Panc1 (cell line): ENCODE results near the gene TBX3. TPM values are rescaled to one million over a fixed set of nuclear protein-coding genes. Genes with fewer than 3 reads are reported as not detected.

Experiments used
- ATAC-seq: fragments of 200-7000 bp; cut with Tn5 transposase; 2 replicates; pipeline ENCODE4 v1.9.1; 2020; ENCODE audit warnings: mild to moderate bottlenecking, moderate library complexity
- BruUV-seq: library from RNA; stranded (reverse); fragments of 400-500 nt; replicated peaks from 2 replicates; lab custom pipeline; 2021; lab: Mats Ljungman, UMichigan
- CTCF ChIA-PET: fragments of 300-600 bp; sonication (Branson Sonifier 250); formaldehyde crosslinking; loops from one replicate; lab custom pipeline; 2022; ENCODE audit warnings: antibody characterized with exemption; lab: Charles Lee
- POLR2A ChIA-PET: fragments of 300-600 bp; sonication (Branson Sonifier 250); formaldehyde crosslinking; loops from one replicate; lab custom pipeline; 2022; ENCODE audit warnings: antibody characterized with exemption; lab: Charles Lee
- DNase-seq: peaks from one replicate; pipeline ENCODE4 v3.0.0-alpha.2; 2010; ENCODE audit warnings: low read depth, low spot score
- H3K27ac ChIP-seq: 2 replicates; pipeline ENCODE4 v1.5.1; 2011; ENCODE audit warnings: mild to moderate bottlenecking, low read length, inconsistent platforms
- H3K27me3 ChIP-seq: fragments of 200-500 bp; sonication (Bioruptor generic); 2 replicates; pipeline ENCODE4 v1.6.0; 2014; ENCODE audit warnings: low read length, inconsistent platforms; ENCODE audit not compliant: control insufficient read depth, insufficient read depth
- H3K36me3 ChIP-seq: fragments of 200-500 bp; sonication (Bioruptor generic); 2 replicates; pipeline ENCODE4 v1.5.1; 2014; ENCODE audit warnings: inconsistent platforms, mild to moderate bottlenecking, low read length, moderate library complexity; ENCODE audit not compliant: control insufficient read depth, insufficient read depth
- H3K4me1 ChIP-seq: 2 replicates; pipeline ENCODE4 v1.5.1; 2011; ENCODE audit warnings: inconsistent platforms, mild to moderate bottlenecking, low read length, moderate library complexity; ENCODE audit not compliant: control insufficient read depth, insufficient read depth
- H3K4me3 ChIP-seq, 2 experiments: 2 replicates each; pipeline ENCODE4 v1.5.1; 2011 to 2012; ENCODE audit warnings: low read depth in 2 of 2, low read length in 2 of 2, mild to moderate bottlenecking in 2 of 2, inconsistent platforms in 1 of 2, moderate library complexity in 1 of 2
- H3K9me3 ChIP-seq: fragments of 200-500 bp; sonication (Bioruptor generic); 2 replicates; pipeline ENCODE4 v1.5.1; 2014; ENCODE audit warnings: low read depth, mild to moderate bottlenecking, inconsistent platforms, low read length, moderate library complexity; ENCODE audit not compliant: control insufficient read depth, insufficient read depth
- CTCF ChIP-seq: fragments of 450-650 bp; IDR thresholded peaks from 2 replicates; pipeline ENCODE4 v1.5.1; 2017; ENCODE audit warnings: mild to moderate bottlenecking
- POLR2AphosphoS5 ChIP-seq: IDR thresholded peaks from 2 replicates; pipeline ENCODE4 v1.6.1; 2012; ENCODE audit warnings: mild to moderate bottlenecking, low read depth, low read length, moderate library complexity
- REST ChIP-seq, 2 experiments: IDR thresholded peaks; 2 replicates each; pipeline ENCODE4 v1.6.1; 2011 to 2012; ENCODE audit warnings: low read depth in 2 of 2, control low read depth in 1 of 2, low read length in 1 of 2, mild to moderate bottlenecking in 1 of 2, moderate library complexity in 1 of 2; ENCODE audit not compliant: insufficient read depth in 1 of 2
- SIN3A ChIP-seq: IDR thresholded peaks from 2 replicates; pipeline ENCODE4 v1.6.1; 2012; ENCODE audit warnings: low read depth, mild to moderate bottlenecking, low read length, moderate library complexity, borderline replicate concordance; ENCODE audit not compliant: insufficient read depth
- TCF7L2 ChIP-seq: IDR thresholded peaks from 2 replicates; pipeline ENCODE4 v1.6.1; 2011; ENCODE audit warnings: mild to moderate bottlenecking, low read depth, low read length, inconsistent platforms
- in situ Hi-C: cut with HindIII; loops from 2 replicates; pipeline ENCODE4 v1.10.0; 2016; ENCODE audit warnings: low sequenced_read_pairs, low pct_unique_long_range_greater_than_20kb
- intact Hi-C: fragments of 100-400 bp; cut with micrococcal nuclease; formaldehyde crosslinking; loops from one replicate; pipeline ENCODE4 v1.10.0; 2022; ENCODE audit not compliant: unreplicated experiment
- total RNA-seq: library from RNA; stranded (reverse); gene quantifications from one replicate; pipeline ENCODE4 v1.2.1, GENCODE V29; 2021; ENCODE audit not compliant: unreplicated experiment

Gene TBX3
- total RNA-seq, 1 experiment from 2014 or later, result 5.1 TPM

GRCh38 chr12:114686773-114687500 is 3.0 kb upstream of the TBX3 start:
- POLR2A ChIA-PET, result no interaction called here
- TF ChIP-seq SIN3A (no peak), POLR2AphosphoS5 (no peak), REST (IDR thresholded peaks at IDR 0.05; ENCODE audit: insufficient read depth in 1 of 2, low read depth in 2 of 2, low read length in 1 of 2) (no peak), CTCF (no peak), TCF7L2 (no peak)
- Histone ChIP-seq H3K4me3 (no peak overlapping the region), H3K36me3 (peaks cover 5% of the 10 kb centered on the region; the same call in 1 of the 2 replicates), H3K27me3 (peaks cover 2% of the 10 kb centered on the region; the same call in 1 of the 2 replicates), H3K4me1 (no peaks in the 10 kb centered on the region), H3K27ac (no peak overlapping the region), H3K9me3 (no peaks in the 10 kb centered on the region)
- intact Hi-C loops (no loop called here), in situ Hi-C loops (no loop called here)
- CTCF ChIA-PET, result no interaction called here
- no peak for DNase-seq
- no TSS peak for BruUV-seq
- no peak for ATAC-seq

GRCh38 chr12:114686426-114686772 is 2.4 kb upstream of the TBX3 start:
- Histone ChIP-seq H3K9me3 (no peaks in the 10 kb centered on the region), H3K27me3 (peaks cover 2% of the 10 kb centered on the region; the same call in 1 of the 2 replicates), H3K36me3 (peaks cover 5% of the 10 kb centered on the region; the same call in 1 of the 2 replicates), H3K4me3 (no peak overlapping the region), H3K27ac (no peak overlapping the region), H3K4me1 (no peaks in the 10 kb centered on the region)
- ATAC-seq (no peak), DNase-seq (no peak)
- in situ Hi-C loops (no loop called here), intact Hi-C loops (no loop called here)
- POLR2A ChIA-PET, result interaction anchor here (0.7 kb wide), 1 partner anchor 541 kb away, joined by 4 read pairs; no protein-coding TSS in a partner anchor
- CTCF ChIA-PET, result no interaction called here
- TF ChIP-seq CTCF, result no peak
- no peak for TF ChIP-seq SIN3A
- no peak for TF ChIP-seq REST (IDR thresholded peaks at IDR 0.05; ENCODE audit: insufficient read depth in 1 of 2, low read depth in 2 of 2, low read length in 1 of 2)
- no peak for TF ChIP-seq POLR2AphosphoS5
- no peak for TF ChIP-seq TCF7L2
- no TSS peak for BruUV-seq
